Stimulated activated CD8-positive, alpha-beta memory T cell treated with anti-CD3 and anti-CD28 coated beads, Interleukin-2, amount 100 ng/mL, for 48 hours (primary cell): ENCODE results near the gene HOXC10.
A peak's percentile ranks its signal among the peaks of the same experiment; 100 is the strongest.

ENCODE experiments used
- DNase-seq, 2 donors: peaks; one replicate each; pipeline ENCODE4 v3.0.0-alpha.2; 2020; ENCODE audit warnings: low read depth in 2 of 2

Gene HOXC10

GRCh38 chr12:53984901-53985691, at the start of gene HOXC10:
Gene HOXC10 (plus strand): TSS chr12:53985146. CDS start chr12:53985260, 114 bp downstream.
- DNase-seq = peak; percentile 84 to 86

GRCh38 chr12:53935383-53936341, 49.3 kb upstream of the HOXC10 start:
- DNase-seq = no peak

DNA sequence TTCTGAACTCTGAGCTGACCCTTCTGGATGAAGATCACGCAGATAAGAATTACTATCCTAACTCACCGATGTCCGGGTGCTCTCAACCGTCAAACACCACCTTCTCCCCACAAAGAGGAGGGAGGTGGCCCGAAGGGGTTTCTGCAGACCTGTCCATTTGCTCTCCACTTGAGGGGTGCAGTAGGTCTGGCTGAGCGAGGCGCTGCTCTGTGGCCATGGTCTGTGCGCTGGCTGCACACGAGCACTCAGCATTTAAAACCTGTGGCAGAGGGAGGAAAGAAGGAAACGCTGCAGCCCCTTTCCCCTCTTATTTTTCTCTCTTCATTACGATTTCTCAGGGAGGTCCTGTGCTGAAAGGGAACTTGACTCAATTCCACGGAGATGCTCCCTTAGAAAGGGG, 47.8 kb upstream of the HOXC10 start:
- no peak for DNase-seq

- no peak for DNase-seq
Measured at GRCh38 chr12:53937596-53938325, 47.2 kb upstream of the HOXC10 start.

DNA sequence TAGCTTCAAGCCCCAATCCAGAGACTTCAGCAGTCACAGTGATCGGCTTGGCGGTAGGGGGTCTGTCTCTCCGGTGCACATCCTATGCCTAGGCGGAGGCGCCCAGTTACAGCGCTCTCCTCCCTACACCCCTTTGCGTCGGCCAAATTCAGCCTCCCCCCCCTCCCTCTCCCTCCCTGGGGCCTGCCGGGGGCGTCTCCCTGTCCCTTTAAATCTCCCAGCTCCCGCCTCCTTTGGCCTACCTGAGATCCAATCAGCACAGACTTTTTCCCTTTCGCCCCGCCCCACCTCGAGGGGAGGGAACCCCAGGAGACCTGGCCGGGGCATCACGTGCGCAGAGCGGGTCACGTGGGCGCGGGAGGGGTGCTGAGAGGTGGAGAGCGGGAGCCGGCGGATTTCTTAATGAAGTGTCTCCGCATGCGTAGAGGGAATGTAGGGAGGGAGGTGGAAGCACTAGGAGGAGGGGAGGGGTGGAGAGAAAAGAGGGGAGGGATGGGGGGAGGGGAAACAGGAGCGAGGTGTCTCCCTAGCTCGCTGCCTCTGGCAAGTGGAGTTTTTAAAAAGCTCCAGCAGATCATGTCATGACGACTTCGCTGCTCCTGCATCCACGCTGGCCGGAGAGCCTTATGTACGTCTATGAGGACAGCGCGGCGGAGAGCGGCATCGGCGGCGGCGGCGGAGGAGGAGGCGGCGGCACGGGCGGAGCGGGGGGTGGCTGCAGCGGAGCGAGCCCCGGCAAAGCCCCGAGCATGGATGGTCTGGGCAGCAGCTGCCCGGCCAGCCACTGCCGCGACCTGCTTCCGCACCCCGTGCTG, 46.4 kb upstream of the HOXC10 start, which contains the start of gene HOXC13:
TSS of gene HOXC13 (plus strand) at position 506 of the 815 bp plus-strand sequence. CDS start at position 582, 76 bp downstream.
- DNase-seq = peak in 1 of 2 donors; percentile 40

- no peak for DNase-seq
Measured at GRCh38 chr12:53939141-53940108, 45.5 kb upstream of the HOXC10 start.

- no peak for DNase-seq
Measured at GRCh38 chr12:53940443-53941014, 44.4 kb upstream of the HOXC10 start.

GRCh38 chr12:53941187-53941586, 43.8 kb upstream of the HOXC10 start:
- DNase-seq = no peak

- DNase-seq = no peak
Measured at GRCh38 chr12:53941750-53942149, 43.2 kb upstream of the HOXC10 start.

DNA sequence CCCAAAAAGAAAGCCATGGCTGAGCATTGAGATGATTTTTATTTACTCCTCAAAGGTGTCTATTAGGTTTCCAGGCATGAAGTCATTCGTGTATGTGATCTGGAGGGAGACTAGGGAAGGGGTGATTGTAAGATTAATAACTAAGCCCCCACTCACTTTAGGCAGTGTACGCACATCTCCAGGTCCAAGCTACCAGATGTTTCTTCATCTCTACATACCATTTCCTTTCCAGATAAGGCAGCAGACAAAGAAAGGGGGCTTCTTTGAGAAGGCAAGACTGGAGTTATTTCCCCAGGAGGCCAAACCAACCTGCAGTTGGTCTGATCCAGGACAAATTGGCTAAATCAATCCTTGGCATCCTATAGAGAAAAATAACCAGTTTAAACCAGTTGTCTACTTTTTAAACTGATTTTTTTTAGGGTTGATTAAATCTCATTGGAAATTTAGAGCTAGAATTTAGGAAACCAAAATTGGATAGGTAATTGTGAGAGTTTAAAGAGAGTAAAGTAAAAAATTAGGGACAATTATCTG, 42.4 kb upstream of the HOXC10 start:
- DNase-seq = no peak

GRCh38 chr12:53944209-53944608, 40.7 kb upstream of the HOXC10 start:
- no peak for DNase-seq

DNA sequence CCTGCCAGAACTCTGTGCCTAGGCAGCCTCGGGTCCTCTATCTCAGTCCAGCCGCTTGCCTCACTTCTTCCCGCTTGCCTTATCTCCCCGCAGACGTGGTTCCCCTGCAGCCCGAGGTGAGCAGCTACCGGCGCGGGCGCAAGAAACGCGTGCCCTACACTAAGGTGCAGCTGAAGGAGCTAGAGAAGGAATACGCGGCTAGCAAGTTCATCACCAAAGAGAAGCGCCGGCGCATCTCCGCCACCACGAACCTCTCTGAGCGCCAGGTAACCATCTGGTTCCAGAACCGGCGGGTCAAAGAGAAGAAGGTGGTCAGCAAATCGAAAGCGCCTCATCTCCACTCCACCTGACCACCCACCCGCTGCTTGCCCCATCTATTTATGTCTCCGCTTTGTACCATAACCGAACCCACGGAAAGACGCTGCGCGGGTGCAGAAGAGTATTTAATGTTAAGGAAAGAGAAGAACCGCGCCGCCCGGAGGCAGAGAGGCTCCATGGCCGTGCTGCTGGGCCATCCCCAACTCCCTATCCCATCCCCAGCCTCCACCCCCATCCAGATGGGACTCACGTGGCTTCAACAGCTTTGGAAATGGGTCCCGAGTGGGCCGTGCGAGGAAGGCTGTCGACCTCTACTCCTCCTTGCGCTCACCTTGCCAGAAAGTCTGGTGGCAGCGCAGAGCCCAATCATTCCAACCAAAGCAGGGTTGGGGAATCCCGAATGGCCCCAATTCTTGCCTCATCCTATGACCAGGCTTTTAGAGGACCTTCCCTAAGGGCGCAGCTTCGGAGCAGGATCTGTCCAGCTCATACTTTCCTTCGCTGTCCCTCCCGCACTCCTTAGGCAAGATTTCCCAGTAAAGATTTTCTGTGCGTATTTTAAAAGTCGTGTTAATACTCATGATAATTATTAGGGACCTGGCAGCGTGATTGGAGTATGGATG, 39.8 kb upstream of the HOXC10 start:
- no peak for DNase-seq

- no peak for DNase-seq
Measured at GRCh38 chr12:53947743-53948142, 37.2 kb upstream of the HOXC10 start.

- no peak for DNase-seq
Measured at GRCh38 chr12:53948650-53949593, 36.0 kb upstream of the HOXC10 start.

- DNase-seq = no peak
Measured at GRCh38 chr12:53949631-53950436, 35.1 kb upstream of the HOXC10 start.

DNA sequence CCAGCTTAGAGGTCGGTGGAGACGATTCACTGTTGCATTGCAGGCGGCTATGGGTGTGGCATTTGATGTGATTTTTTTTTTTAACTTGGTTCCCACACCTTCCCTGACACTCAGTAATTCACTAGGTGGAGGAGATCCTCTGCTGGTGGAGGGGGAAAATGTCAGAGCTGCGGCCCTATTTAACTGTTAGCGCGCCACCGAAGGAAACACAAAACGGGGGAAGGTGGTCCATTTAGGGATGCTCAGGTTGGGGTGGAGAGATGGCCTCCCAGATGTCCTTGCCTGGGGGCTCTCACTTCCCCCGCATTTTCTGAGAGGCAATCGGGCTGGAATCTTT, 34.5 kb upstream of the HOXC10 start:
- DNase-seq = no peak
